Measurements from ENCODE around the gene NDUFS3.

The NDUFS3 gene

GRCh38 chr11:47571895-47572294 lies 7.0 kb upstream of the NDUFS3 start:
- no peak overlapping the region for H3K4me3 ChIP-seq (ENCODE audit: low read depth in 1 of 2, low read length in 2 of 2)
- no peaks in the 10 kb centered on the region for H3K9me3 ChIP-seq (ENCODE audit: control insufficient read depth in 1 of 2, low read length in 2 of 2)
- no peaks in the 10 kb centered on the region for H3K4me1 ChIP-seq (ENCODE audit: control insufficient read depth in 1 of 2, insufficient read depth in 2 of 2, low read length in 2 of 2)
- H3K9ac ChIP-seq (ENCODE audit: low read depth in 1 of 2, low read length in 2 of 2) = no peak overlapping the region
- peaks cover 35 to 57% of the 10 kb centered on the region in 2 donors for H3K36me3 ChIP-seq (ENCODE audit: control insufficient read depth in 1 of 2, insufficient read depth in 2 of 2, low read length in 2 of 2)
- H3K27ac ChIP-seq (ENCODE audit: low read depth, low read length) = no peak overlapping the region
- no peaks in the 10 kb centered on the region for H3K27me3 ChIP-seq (ENCODE audit: control insufficient read depth in 1 of 2, insufficient read depth in 2 of 2, low read length in 2 of 2)

DNA sequence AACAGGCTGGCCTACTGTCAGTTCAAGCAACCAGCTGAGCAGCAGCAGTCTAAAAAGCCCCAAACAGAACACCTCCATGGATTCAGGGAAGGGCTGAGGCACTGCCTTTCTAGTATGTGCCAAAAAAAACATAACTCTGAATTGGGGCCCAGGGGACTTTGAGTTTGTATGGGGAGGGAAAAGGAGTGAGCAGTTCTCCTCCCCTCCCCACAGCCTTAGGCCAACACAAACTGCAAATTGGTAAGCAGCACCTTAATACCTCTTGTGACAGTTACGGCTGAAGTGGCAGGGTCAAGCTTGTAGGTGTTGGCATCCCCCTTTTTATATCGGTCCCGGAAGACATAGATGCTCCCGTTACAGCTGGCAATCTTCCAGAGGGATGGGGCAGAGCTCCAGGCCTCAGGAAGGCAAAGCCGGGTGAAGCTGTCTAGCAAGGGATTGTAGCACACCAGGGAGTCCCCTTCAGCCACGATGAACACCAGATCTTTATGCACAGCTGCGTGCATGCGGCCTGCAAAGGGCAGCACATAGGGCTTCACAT lies 6.1 kb upstream of the NDUFS3 start:
- no peak overlapping the region for H3K9ac ChIP-seq (ENCODE audit: low read depth in 1 of 2, low read length in 2 of 2)
- H3K27ac ChIP-seq (ENCODE audit: low read depth, low read length) = no peak overlapping the region
- peaks cover 35 to 65% of the 10 kb centered on the region in 2 donors for H3K36me3 ChIP-seq (ENCODE audit: control insufficient read depth in 1 of 2, insufficient read depth in 2 of 2, low read length in 2 of 2)
- no peaks in the 10 kb centered on the region for H3K9me3 ChIP-seq (ENCODE audit: control insufficient read depth in 1 of 2, low read length in 2 of 2)
- H3K4me1 ChIP-seq (ENCODE audit: control insufficient read depth in 1 of 2, insufficient read depth in 2 of 2, low read length in 2 of 2) = peaks cover 6 to 8% of the 10 kb centered on the region in 2 donors
- H3K27me3 ChIP-seq (ENCODE audit: control insufficient read depth in 1 of 2, insufficient read depth in 2 of 2, low read length in 2 of 2) = no peaks in the 10 kb centered on the region
- no peak overlapping the region for H3K4me3 ChIP-seq (ENCODE audit: low read depth in 1 of 2, low read length in 2 of 2)

GRCh38 chr11:47573321-47573720 lies 5.6 kb upstream of the NDUFS3 start:
- no peak overlapping the region for H3K4me3 ChIP-seq (ENCODE audit: low read depth in 1 of 2, low read length in 2 of 2)
- H3K9me3 ChIP-seq (ENCODE audit: control insufficient read depth in 1 of 2, low read length in 2 of 2) = no peaks in the 10 kb centered on the region
- H3K27me3 ChIP-seq (ENCODE audit: control insufficient read depth in 1 of 2, insufficient read depth in 2 of 2, low read length in 2 of 2) = no peaks in the 10 kb centered on the region
- H3K27ac ChIP-seq (ENCODE audit: low read depth, low read length) = no peak overlapping the region
- H3K36me3 ChIP-seq (ENCODE audit: control insufficient read depth in 1 of 2, insufficient read depth in 2 of 2, low read length in 2 of 2) = peaks cover 35 to 65% of the 10 kb centered on the region in 2 donors
- H3K4me1 ChIP-seq (ENCODE audit: control insufficient read depth in 1 of 2, insufficient read depth in 2 of 2, low read length in 2 of 2) = peaks cover 11 to 14% of the 10 kb centered on the region in 2 donors
- H3K9ac ChIP-seq (ENCODE audit: low read depth in 1 of 2, low read length in 2 of 2) = no peak overlapping the region

GRCh38 chr11:47577460-47578041 lies 1.3 kb upstream of the NDUFS3 start:
- H3K9ac ChIP-seq (ENCODE audit: low read depth in 1 of 2, low read length in 2 of 2) = peak overlapping the region; percentile 99 to 100
- peak overlapping the region; percentile 99 for H3K4me3 ChIP-seq (ENCODE audit: low read depth in 1 of 2, low read length in 2 of 2)
- peaks cover 24 to 60% of the 10 kb centered on the region in 2 donors for H3K36me3 ChIP-seq (ENCODE audit: control insufficient read depth in 1 of 2, insufficient read depth in 2 of 2, low read length in 2 of 2)
- no peaks in the 10 kb centered on the region for H3K27me3 ChIP-seq (ENCODE audit: control insufficient read depth in 1 of 2, insufficient read depth in 2 of 2, low read length in 2 of 2)
- no peaks in the 10 kb centered on the region for H3K9me3 ChIP-seq (ENCODE audit: control insufficient read depth in 1 of 2, low read length in 2 of 2)
- no peak overlapping the region for H3K27ac ChIP-seq (ENCODE audit: low read depth, low read length)
- H3K4me1 ChIP-seq (ENCODE audit: control insufficient read depth in 1 of 2, insufficient read depth in 2 of 2, low read length in 2 of 2) = peaks cover 27 to 28% of the 10 kb centered on the region in 2 donors

DNA sequence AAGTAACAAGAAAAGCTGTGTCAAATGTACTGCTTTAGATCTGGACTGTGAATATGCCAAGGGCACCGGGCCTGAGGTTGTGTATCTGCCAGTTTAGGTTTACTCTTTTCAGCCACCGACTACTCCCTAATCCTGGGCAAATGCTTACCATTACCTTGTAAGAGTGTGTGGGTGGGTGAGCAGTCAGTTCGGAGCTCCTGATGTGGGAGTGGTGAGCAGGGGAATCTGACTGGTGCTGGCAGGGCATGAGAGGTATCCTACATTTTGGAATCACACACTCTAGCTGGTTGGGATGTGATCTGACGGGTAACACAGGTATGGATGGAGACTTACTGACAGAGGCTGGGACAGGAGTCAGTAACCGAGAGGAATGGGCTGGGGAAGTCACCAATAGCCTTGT lies 5.0 kb downstream of the NDUFS3 start:
- Histone ChIP-seq H3K9me3 (ENCODE audit: control insufficient read depth in 1 of 2, low read length in 2 of 2) (no peaks in the 10 kb centered on the region), H3K27ac (ENCODE audit: low read depth, low read length) (no peak overlapping the region), H3K9ac (ENCODE audit: low read depth in 1 of 2, low read length in 2 of 2) (no peak overlapping the region), H3K36me3 (ENCODE audit: control insufficient read depth in 1 of 2, insufficient read depth in 2 of 2, low read length in 2 of 2) (peaks cover 28 to 50% of the 10 kb centered on the region in 2 donors), H3K4me3 (ENCODE audit: low read depth in 1 of 2, low read length in 2 of 2) (no peak overlapping the region), H3K27me3 (ENCODE audit: control insufficient read depth in 1 of 2, insufficient read depth in 2 of 2, low read length in 2 of 2) (no peaks in the 10 kb centered on the region), H3K4me1 (ENCODE audit: control insufficient read depth in 1 of 2, insufficient read depth in 2 of 2, low read length in 2 of 2) (peaks cover 13 to 19% of the 10 kb centered on the region in 2 donors)

GRCh38 chr11:47586098-47586855 lies 7.4 kb downstream of the NDUFS3 start, which contains the start of gene FAM180B:
Gene FAM180B, plus strand, starts transcription at chr11:47586678. Its CDS starts 91 bp downstream, at chr11:47586769.
- no peaks in the 10 kb centered on the region for H3K9me3 ChIP-seq (ENCODE audit: control insufficient read depth in 1 of 2, low read length in 2 of 2)
- no peak within 1 kb of the TSS for H3K4me3 ChIP-seq (ENCODE audit: low read depth in 1 of 2, low read length in 2 of 2)
- H3K27ac ChIP-seq (ENCODE audit: low read depth, low read length) = no peak within 1 kb of the TSS
- peaks cover 0 to 3% of the 10 kb centered on the region in 2 donors for H3K4me1 ChIP-seq (ENCODE audit: control insufficient read depth in 1 of 2, insufficient read depth in 2 of 2, low read length in 2 of 2)
- H3K9ac ChIP-seq (ENCODE audit: low read depth in 1 of 2, low read length in 2 of 2) = no peak within 1 kb of the TSS
- H3K27me3 ChIP-seq (ENCODE audit: control insufficient read depth in 1 of 2, insufficient read depth in 2 of 2, low read length in 2 of 2) = no peaks in the 10 kb centered on the region
- peaks cover 28 to 38% of the 10 kb centered on the region in 2 donors for H3K36me3 ChIP-seq (ENCODE audit: control insufficient read depth in 1 of 2, insufficient read depth in 2 of 2, low read length in 2 of 2)

- Histone ChIP-seq H3K27me3 (ENCODE audit: control insufficient read depth in 1 of 2, insufficient read depth in 2 of 2, low read length in 2 of 2) (peaks cover 3% of the 10 kb centered on the region in 2 donors), H3K27ac (ENCODE audit: low read depth, low read length) (no peak overlapping the region), H3K9ac (ENCODE audit: low read depth in 1 of 2, low read length in 2 of 2) (no peak overlapping the region), H3K36me3 (ENCODE audit: control insufficient read depth in 1 of 2, insufficient read depth in 2 of 2, low read length in 2 of 2) (peaks cover 19 to 29% of the 10 kb centered on the region in 2 donors), H3K4me1 (ENCODE audit: control insufficient read depth in 1 of 2, insufficient read depth in 2 of 2, low read length in 2 of 2) (peaks cover 0 to 3% of the 10 kb centered on the region in 2 donors), H3K4me3 (ENCODE audit: low read depth in 1 of 2, low read length in 2 of 2) (no peak overlapping the region), H3K9me3 (ENCODE audit: control insufficient read depth in 1 of 2, low read length in 2 of 2) (no peaks in the 10 kb centered on the region)
These were observed 8.3 kb downstream of the NDUFS3 start for GRCh38 chr11:47587039-47587716.

DNA sequence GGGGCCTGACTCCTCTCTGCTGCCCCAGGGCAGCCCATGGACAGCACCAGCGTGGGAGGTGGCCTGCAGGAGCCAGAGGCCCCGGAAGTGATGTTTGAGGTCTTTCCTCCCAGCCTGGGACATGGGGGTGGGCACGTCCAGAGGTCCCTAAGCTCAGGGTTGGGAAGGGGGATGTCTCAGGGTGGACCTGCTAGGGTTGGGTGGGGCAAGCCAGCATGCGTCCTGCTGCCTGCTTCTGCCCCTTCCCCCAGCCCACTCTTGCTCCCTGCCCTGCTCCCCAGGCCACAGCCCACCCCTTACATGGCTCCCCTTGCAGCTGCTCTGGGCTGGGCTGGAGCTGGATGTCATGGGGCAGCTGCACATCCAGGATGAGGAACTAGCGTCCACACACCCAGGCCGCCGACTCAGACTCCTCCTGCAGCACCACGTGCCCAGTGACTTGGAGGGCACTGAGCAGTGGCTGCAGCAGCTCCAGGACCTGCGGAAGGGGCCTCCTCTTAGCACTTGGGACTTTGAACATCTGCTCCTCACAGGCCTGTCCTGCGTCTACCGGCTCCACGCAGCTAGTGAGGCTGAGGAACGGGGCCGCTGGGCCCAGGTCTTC lies 9.0 kb downstream of the NDUFS3 start:
- Histone ChIP-seq H3K27ac (ENCODE audit: low read depth, low read length) (no peak overlapping the region), H3K9me3 (ENCODE audit: control insufficient read depth in 1 of 2, low read length in 2 of 2) (no peaks in the 10 kb centered on the region), H3K36me3 (ENCODE audit: control insufficient read depth in 1 of 2, insufficient read depth in 2 of 2, low read length in 2 of 2) (peaks cover 13 to 22% of the 10 kb centered on the region in 2 donors), H3K4me3 (ENCODE audit: low read depth in 1 of 2, low read length in 2 of 2) (no peak overlapping the region), H3K4me1 (ENCODE audit: control insufficient read depth in 1 of 2, insufficient read depth in 2 of 2, low read length in 2 of 2) (peaks cover 0 to 3% of the 10 kb centered on the region in 2 donors), H3K9ac (ENCODE audit: low read depth in 1 of 2, low read length in 2 of 2) (no peak overlapping the region), H3K27me3 (ENCODE audit: control insufficient read depth in 1 of 2, insufficient read depth in 2 of 2, low read length in 2 of 2) (peaks cover 6 to 10% of the 10 kb centered on the region in 2 donors)

GRCh38 chr11:47589118-47589517 lies 10.2 kb downstream of the NDUFS3 start:
- Histone ChIP-seq H3K4me3 (ENCODE audit: low read depth in 1 of 2, low read length in 2 of 2) (no peak overlapping the region), H3K9me3 (ENCODE audit: control insufficient read depth in 1 of 2, low read length in 2 of 2) (no peaks in the 10 kb centered on the region), H3K27me3 (ENCODE audit: control insufficient read depth in 1 of 2, insufficient read depth in 2 of 2, low read length in 2 of 2) (peaks cover 19 to 23% of the 10 kb centered on the region in 2 donors), H3K36me3 (ENCODE audit: control insufficient read depth in 1 of 2, insufficient read depth in 2 of 2, low read length in 2 of 2) (peaks cover 3 to 9% of the 10 kb centered on the region in 2 donors), H3K27ac (ENCODE audit: low read depth, low read length) (no peak overlapping the region), H3K9ac (ENCODE audit: low read depth in 1 of 2, low read length in 2 of 2) (no peak overlapping the region), H3K4me1 (ENCODE audit: control insufficient read depth in 1 of 2, insufficient read depth in 2 of 2, low read length in 2 of 2) (peaks cover 4 to 6% of the 10 kb centered on the region in 2 donors)
